Measurements from ENCODE around the gene IL1R1.
A peak's percentile ranks its signal among the peaks of the same experiment; 100 is the strongest.

IL1R1 gene

GRCh38 chr2:102177814-102178478 lies 35.4 kb downstream of the IL1R1 start:
- no peak for DNase-seq

GRCh38 chr2:102179061-102179460 lies 36.5 kb downstream of the IL1R1 start:
- no peak for DNase-seq

- DNase-seq = no peak
These were observed 37.5 kb downstream of the IL1R1 start for GRCh38 chr2:102179788-102180686.

- DNase-seq = no peak
These were observed 38.1 kb downstream of the IL1R1 start for GRCh38 chr2:102180687-102180999.

- no peak for DNase-seq
These were observed 38.8 kb downstream of the IL1R1 start for GRCh38 chr2:102181376-102181775.

GRCh38 chr2:102181919-102182635 lies 39.5 kb downstream of the IL1R1 start:
- no peak for DNase-seq

- DNase-seq = no peak
These were observed 41.5 kb downstream of the IL1R1 start for GRCh38 chr2:102184018-102184417.

- no peak for DNase-seq
These were observed 42.0 kb downstream of the IL1R1 start for GRCh38 chr2:102184568-102184967.

GRCh38 chr2:102185347-102185746 lies 42.8 kb downstream of the IL1R1 start:
- no peak for DNase-seq

GRCh38 chr2:102186791-102187495 lies 44.4 kb downstream of the IL1R1 start, which contains the start of gene IL1RL2:
Gene IL1RL2, plus strand, starts transcription at chr2:102187023. Its CDS starts 845 bp downstream, at chr2:102187868.
- no peak for DNase-seq

GRCh38 chr2:102187496-102188150 lies 45.1 kb downstream of the IL1R1 start:
- DNase-seq = peak; percentile 19

- no peak for DNase-seq
These were observed 48.0 kb downstream of the IL1R1 start for GRCh38 chr2:102190430-102191107.

- DNase-seq = no peak
These were observed 49.0 kb downstream of the IL1R1 start for GRCh38 chr2:102191501-102191900.

GRCh38 chr2:102193074-102193473 lies 50.5 kb downstream of the IL1R1 start:
- DNase-seq = no peak

GRCh38 chr2:102194609-102195268 lies 52.2 kb downstream of the IL1R1 start:
- DNase-seq = no peak

- no peak for DNase-seq
These were observed 55.0 kb downstream of the IL1R1 start for GRCh38 chr2:102197389-102198137.

GRCh38 chr2:102200539-102200938 lies 58.0 kb downstream of the IL1R1 start:
- DNase-seq = no peak

GRCh38 chr2:102204638-102205037 lies 62.1 kb downstream of the IL1R1 start:
- DNase-seq = no peak

GRCh38 chr2:102206666-102207341 lies 64.3 kb downstream of the IL1R1 start:
- DNase-seq = no peak

- no peak for DNase-seq
These were observed 66.2 kb downstream of the IL1R1 start for GRCh38 chr2:102208774-102209173.

Measured in central memory CD4-positive, alpha-beta T cell (primary cell).